ENCODE data around the gene BIN1. TPM values are rescaled to one million over a fixed set of nuclear protein-coding genes. Genes with fewer than 3 reads are reported as not detected.

Gene BIN1
- total RNA-seq, 1 donor from 2014 or later: 45.2 TPM

Small RNAs within 50 kb of the gene (small RNA-seq; reads per million reads assigned to genes)
- gene RNU7-182P: not detected

Other genes with a start within 250 kb of the BIN1 start
- gene TEX51, start 208.3 kb downstream of the BIN1 start, total RNA-seq: not detected
- gene CYP27C1, start 113.1 kb upstream of the BIN1 start, total RNA-seq: 2.2 TPM
- gene ERCC3, start 187.0 kb upstream of the BIN1 start, total RNA-seq: 43.0 TPM

Data from occipital lobe (tissue), 2 donors.